Tibial nerve (tissue), 4 donors: ENCODE measurements around the gene SEC22C. TPM values are rescaled to one million over a fixed set of nuclear protein-coding genes. Genes with fewer than 3 reads are reported as not detected.

Experiments used
- DNase-seq, 2 donors: peaks; one replicate each; pipeline ENCODE4 v3.0.0-alpha.2; 2019; ENCODE audit warnings: low spot score in 2 of 2
- H3K27ac ChIP-seq, 4 donors: fragments of 200-600 bp; sonication (generic) in 3 of 4; one replicate each; pipeline ENCODE4 v1.5.1; 2017 to 2019; ENCODE audit warnings: mild to moderate bottlenecking in 1 of 4
- H3K27me3 ChIP-seq, 2 donors: fragments of 200-600 bp; sonication (generic) in 1 of 2; one replicate each; pipeline versions ENCODE4 v1.5.1 to v1.6.0; 2017 to 2019
- H3K36me3 ChIP-seq, 3 donors: fragments of 200-600 bp; sonication (generic); one replicate each; pipeline ENCODE4 v1.5.1; 2018 to 2019
- H3K4me1 ChIP-seq, 4 donors: fragments of 200-600 bp; sonication (generic) in 3 of 4; one replicate each; pipeline ENCODE4 v1.5.1; 2017 to 2019
- H3K4me3 ChIP-seq, 4 donors: fragments of 200-600 bp; sonication (generic) in 3 of 4; one replicate each; pipeline ENCODE4 v1.5.1; 2017 to 2019; ENCODE audit warnings: mild to moderate bottlenecking in 1 of 4, moderate library complexity in 1 of 4
- H3K9me3 ChIP-seq, 4 donors: fragments of 200-600 bp; sonication (generic) in 3 of 4; one replicate each; pipeline ENCODE4 v1.5.1; 2017 to 2019
- CTCF ChIP-seq, 5 experiments: fragments of 200-600 bp in 3 of 5; fragments of 450-650 bp in 2 of 5; sonication (generic) in 3 of 5; IDR thresholded peaks; one replicate each; pipeline ENCODE4 v1.5.1; 2016 to 2019; ENCODE audit warnings: antibody characterized with exemption in 5 of 5, mild to moderate bottlenecking in 3 of 5, moderate library complexity in 2 of 5
- EP300 ChIP-seq, 2 donors: sonication (generic); formaldehyde crosslinking; IDR thresholded peaks; one replicate each; pipeline ENCODE4 v1.6.1; 2017; ENCODE audit warnings: antibody characterized with exemption in 2 of 2, mild to moderate bottlenecking in 1 of 2
- POLR2A ChIP-seq, 2 donors: fragments of 450-650 bp; IDR thresholded peaks; one replicate each; pipeline ENCODE4 v1.6.1; 2017; ENCODE audit warnings: antibody characterized with exemption in 2 of 2, mild to moderate bottlenecking in 2 of 2, moderate library complexity in 2 of 2
- WGBS, 2 donors: methylation state at CpG; one replicate each; pipeline ENCODE4 v1.1.5; 2018; 5-methylcytosine and 5-hydroxymethylcytosine counted together
- total RNA-seq, 4 donors: library from RNA; depleted of rRNA; stranded (reverse); fragments of >200 nt; gene quantifications; one replicate each; pipeline ENCODE4 v1.1.0, GENCODE V29; 2016

Gene SEC22C
- total RNA-seq, 4 donors from 2014 or later: 74.1 to 95.3 (median 86.1) TPM

- Histone ChIP-seq H3K4me3 (no peak overlapping the region), H3K9me3 (no peaks in the 10 kb centered on the region), H3K27ac (no peak overlapping the region), H3K36me3 (no peaks in the 10 kb centered on the region), H3K4me1 (no peaks in the 10 kb centered on the region), H3K27me3 (no peaks in the 10 kb centered on the region)
- no peak for DNase-seq
- TF ChIP-seq CTCF (IDR thresholded peaks at IDR 0.05) (no peak), EP300 (IDR thresholded peaks at IDR 0.05) (no peak)
- WGBS, 2 donors: 93 to 98% methylated on average over 3 of the region's 3 CpGs
Measured at GRCh38 chr3:42524751-42525150, 57.0 kb downstream of the SEC22C start.

- Histone ChIP-seq H3K4me3 (no peak overlapping the region), H3K9me3 (no peaks in the 10 kb centered on the region), H3K4me1 (peaks cover 0 to 7% (median 2%) of the 10 kb centered on the region in 4 donors), H3K27me3 (no peaks in the 10 kb centered on the region), H3K27ac (no peak overlapping the region), H3K36me3 (no peaks in the 10 kb centered on the region)
- TF ChIP-seq EP300 (IDR thresholded peaks at IDR 0.05) (no peak), POLR2A (IDR thresholded peaks at IDR 0.05) (no peak), CTCF (IDR thresholded peaks at IDR 0.05) (no peak)
- WGBS, 2 donors: 89 to 92% methylated on average over 4 of the region's 4 CpGs
- DNase-seq: no peak
Measured at GRCh38 chr3:42520906-42521305, 60.9 kb downstream of the SEC22C start.

- Histone ChIP-seq H3K9me3 (no peaks in the 10 kb centered on the region), H3K4me1 (peaks cover 0 to 7% (median 2%) of the 10 kb centered on the region in 4 donors), H3K4me3 (no peak overlapping the region), H3K27me3 (no peaks in the 10 kb centered on the region), H3K36me3 (no peaks in the 10 kb centered on the region), H3K27ac (no peak overlapping the region)
- TF ChIP-seq POLR2A (IDR thresholded peaks at IDR 0.05) (no peak), CTCF (IDR thresholded peaks at IDR 0.05) (no peak), EP300 (IDR thresholded peaks at IDR 0.05) (no peak)
- DNase-seq: no peak
- 49 to 59% methylated on average over 4 of the region's 4 CpGs for WGBS, 2 donors
Measured at GRCh38 chr3:42520336-42520735, 61.4 kb downstream of the SEC22C start.

- no peak for DNase-seq
- 81 to 86% methylated on average over 2 of the region's 2 CpGs for WGBS, 2 donors
- H3K9me3 ChIP-seq: no peaks in the 10 kb centered on the region
- peaks cover 0 to 7% (median 2%) of the 10 kb centered on the region in 4 donors for H3K4me1 ChIP-seq
- H3K4me3 ChIP-seq: no peak overlapping the region
- H3K36me3 ChIP-seq: no peaks in the 10 kb centered on the region
- H3K27ac ChIP-seq: no peak overlapping the region
- no peaks in the 10 kb centered on the region for H3K27me3 ChIP-seq
- no peak for TF ChIP-seq CTCF (IDR thresholded peaks at IDR 0.05)
- TF ChIP-seq EP300 (IDR thresholded peaks at IDR 0.05): no peak
- no peak for TF ChIP-seq POLR2A (IDR thresholded peaks at IDR 0.05)
Measured at GRCh38 chr3:42519568-42519962, 62.2 kb downstream of the SEC22C start.

GRCh38 chr3:42518800-42519567 lies 62.8 kb downstream of the SEC22C start:
- H3K9me3 ChIP-seq: no peaks in the 10 kb centered on the region
- H3K4me1 ChIP-seq: peaks cover 0 to 7% (median 2%) of the 10 kb centered on the region in 4 donors
- H3K27me3 ChIP-seq: no peaks in the 10 kb centered on the region
- H3K36me3 ChIP-seq: no peaks in the 10 kb centered on the region
- no peak for TF ChIP-seq CTCF (IDR thresholded peaks at IDR 0.05)
- TF ChIP-seq POLR2A (IDR thresholded peaks at IDR 0.05): no peak
- no peak for TF ChIP-seq EP300 (IDR thresholded peaks at IDR 0.05)
- DNase-seq: no peak
- no peak overlapping the region for H3K4me3 ChIP-seq
- no peak overlapping the region for H3K27ac ChIP-seq
- 70 to 79% methylated on average over 6 of the region's 6 CpGs for WGBS, 2 donors
